Measurements from ENCODE around the gene C10orf67.

GRCh38 chr10:23314835-23315239, 29.8 kb downstream of the C10orf67 start:
- TF ChIP-seq CTCF (IDR thresholded peaks at IDR 0.05; ENCODE audit: borderline replicate concordance, extremely low read depth, low read length, poor library complexity, severe bottlenecking) (peak; percentile 77), EZH2 (IDR thresholded peaks at IDR 0.05; ENCODE audit: borderline replicate concordance, low read depth, low read length, severe bottlenecking) (no peak)
